Kidney epithelial cell (primary cell): ENCODE data around the gene PACRG. TPM values are rescaled to one million over a fixed set of nuclear protein-coding genes. Genes with fewer than 3 reads are reported as not detected.

ENCODE experiments used
- DNase-seq: peaks from one replicate; pipeline ENCODE4 v3.0.0-alpha.2; 2010; ENCODE audit warnings: low read depth
- H3K27me3 ChIP-seq: 2 replicates; pipeline ENCODE4 v1.6.0; 2011; ENCODE audit warnings: low read length; ENCODE audit not compliant: control insufficient read depth, insufficient read depth
- H3K36me3 ChIP-seq: 2 replicates; pipeline ENCODE4 v1.5.1; 2011; ENCODE audit warnings: low read length; ENCODE audit not compliant: control insufficient read depth, insufficient read depth
- H3K4me3 ChIP-seq: 2 replicates; pipeline ENCODE4 v1.5.1; 2011; ENCODE audit warnings: low read depth, mild to moderate bottlenecking, control low read depth, low read length
- total RNA-seq: library from RNA; depleted of rRNA; stranded (reverse); fragments of >200 nt; gene quantifications from 2 replicates; pipeline ENCODE4 v1.2.3, GENCODE V29; 2015
- TF ChIP-seq, protein P1 (sequence below): IDR thresholded peaks from 2 replicates; pipeline ENCODE4 v1.5.1; 2011; ENCODE audit warnings: mild to moderate bottlenecking, moderate library complexity, low read length, control low read depth, inconsistent platforms; ENCODE audit not compliant: insufficient read depth, poor library complexity, severe bottlenecking

PACRG gene
- total RNA-seq, 1 donor from 2014 or later: 0.29 TPM

DNA sequence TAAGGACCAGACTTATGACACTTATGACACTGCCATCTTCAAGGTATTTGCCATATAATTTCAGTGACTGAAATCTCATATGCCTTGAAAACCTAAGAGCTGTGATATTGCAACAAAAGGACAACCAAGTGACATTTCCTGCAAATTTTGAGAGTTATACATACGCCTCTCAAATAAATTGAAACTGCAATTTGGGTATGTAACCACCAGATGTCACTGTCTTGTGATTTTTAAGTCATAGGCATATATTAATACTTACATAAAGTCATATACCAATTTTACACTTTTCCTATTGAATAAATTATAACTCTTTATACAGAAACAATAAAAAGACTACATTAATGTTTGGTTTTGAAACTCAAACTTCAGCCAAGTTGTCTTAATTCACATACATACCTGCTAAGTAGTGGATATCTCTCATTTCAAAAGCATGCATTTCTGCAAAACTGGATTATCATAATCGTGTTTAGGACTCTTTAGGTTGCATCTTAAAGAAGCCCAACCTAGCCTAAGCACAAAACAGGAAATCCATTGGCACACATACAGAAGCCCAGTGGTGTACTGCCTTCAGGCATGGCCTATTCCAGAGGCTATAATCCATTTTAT lies 180.2 kb downstream of the PACRG start:
- Histone ChIP-seq H3K4me3 (no peak overlapping the region), H3K36me3 (no peaks in the 10 kb centered on the region), H3K27me3 (no peaks in the 10 kb centered on the region)
- DNase-seq: no peak
- TF ChIP-seq, protein P1, sequence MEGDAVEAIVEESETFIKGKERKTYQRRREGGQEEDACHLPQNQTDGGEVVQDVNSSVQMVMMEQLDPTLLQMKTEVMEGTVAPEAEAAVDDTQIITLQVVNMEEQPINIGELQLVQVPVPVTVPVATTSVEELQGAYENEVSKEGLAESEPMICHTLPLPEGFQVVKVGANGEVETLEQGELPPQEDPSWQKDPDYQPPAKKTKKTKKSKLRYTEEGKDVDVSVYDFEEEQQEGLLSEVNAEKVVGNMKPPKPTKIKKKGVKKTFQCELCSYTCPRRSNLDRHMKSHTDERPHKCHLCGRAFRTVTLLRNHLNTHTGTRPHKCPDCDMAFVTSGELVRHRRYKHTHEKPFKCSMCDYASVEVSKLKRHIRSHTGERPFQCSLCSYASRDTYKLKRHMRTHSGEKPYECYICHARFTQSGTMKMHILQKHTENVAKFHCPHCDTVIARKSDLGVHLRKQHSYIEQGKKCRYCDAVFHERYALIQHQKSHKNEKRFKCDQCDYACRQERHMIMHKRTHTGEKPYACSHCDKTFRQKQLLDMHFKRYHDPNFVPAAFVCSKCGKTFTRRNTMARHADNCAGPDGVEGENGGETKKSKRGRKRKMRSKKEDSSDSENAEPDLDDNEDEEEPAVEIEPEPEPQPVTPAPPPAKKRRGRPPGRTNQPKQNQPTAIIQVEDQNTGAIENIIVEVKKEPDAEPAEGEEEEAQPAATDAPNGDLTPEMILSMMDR: peak; percentile 17

DNA sequence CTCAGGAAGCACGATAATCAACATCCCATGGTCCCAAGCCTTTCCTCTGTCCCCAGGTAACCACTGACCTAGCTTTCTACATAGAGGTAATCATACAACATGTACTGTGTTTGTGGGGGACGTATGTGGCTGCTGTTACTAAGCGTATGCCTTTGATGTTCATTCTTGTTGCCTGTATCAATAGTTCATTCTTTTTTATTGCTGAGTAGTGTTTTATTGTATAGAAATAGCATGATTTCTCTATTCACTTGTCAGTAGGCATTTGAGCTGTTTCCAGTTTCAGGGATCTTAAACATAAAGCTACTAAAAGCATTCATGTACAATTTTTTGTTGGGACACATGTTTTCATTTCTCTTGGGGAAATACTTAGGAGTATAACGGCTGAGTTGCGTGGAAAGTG lies 185.4 kb downstream of the PACRG start:
- no peaks in the 10 kb centered on the region for H3K36me3 ChIP-seq
- TF ChIP-seq, protein P1: no peak
- no peak for DNase-seq
- H3K27me3 ChIP-seq: no peaks in the 10 kb centered on the region
- no peak overlapping the region for H3K4me3 ChIP-seq

DNA sequence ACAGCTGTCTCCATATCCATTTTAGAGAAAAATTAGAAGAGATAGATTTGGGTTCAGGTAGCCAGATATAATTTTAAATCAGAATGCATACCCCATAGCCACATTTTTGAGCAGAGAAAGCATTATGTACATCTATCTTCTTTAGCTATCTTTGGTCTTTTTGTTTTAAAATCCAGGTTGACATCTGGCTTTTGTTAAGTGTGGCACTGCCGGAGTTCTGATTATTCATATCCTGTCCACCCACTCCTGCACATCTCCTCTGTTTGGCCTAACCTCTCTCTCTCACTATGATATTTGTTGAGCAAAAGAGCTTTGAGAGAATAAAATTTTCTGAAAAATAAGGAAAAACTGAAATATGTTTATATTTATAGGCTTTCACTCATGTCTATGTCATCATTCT lies 189.7 kb downstream of the PACRG start:
- TF ChIP-seq, protein P1: no peak
- DNase-seq: no peak
- no peak overlapping the region for H3K4me3 ChIP-seq
- no peaks in the 10 kb centered on the region for H3K27me3 ChIP-seq
- no peaks in the 10 kb centered on the region for H3K36me3 ChIP-seq

DNA sequence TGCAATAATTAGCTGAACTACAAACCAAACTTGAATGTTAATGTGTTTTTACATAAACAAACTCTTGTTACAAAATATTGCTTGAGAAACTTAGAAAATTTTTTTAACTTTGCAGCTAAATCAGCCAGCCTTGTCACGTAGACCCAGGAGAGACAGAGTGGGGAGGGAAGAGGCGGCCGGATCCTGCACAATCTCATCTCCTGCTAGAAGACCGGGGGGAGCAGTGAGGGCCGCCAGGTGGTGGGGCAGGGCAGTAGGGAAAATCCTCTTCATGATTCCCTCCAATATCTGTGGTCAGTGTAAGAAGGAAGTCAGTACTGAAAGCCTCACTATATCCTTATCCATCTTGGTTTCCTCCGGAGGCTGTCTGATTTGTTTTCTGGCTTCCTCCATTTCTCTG lies 193.3 kb downstream of the PACRG start:
- no peaks in the 10 kb centered on the region for H3K27me3 ChIP-seq
- TF ChIP-seq, protein P1: no peak
- no peak for DNase-seq
- no peaks in the 10 kb centered on the region for H3K36me3 ChIP-seq
- no peak overlapping the region for H3K4me3 ChIP-seq

DNA sequence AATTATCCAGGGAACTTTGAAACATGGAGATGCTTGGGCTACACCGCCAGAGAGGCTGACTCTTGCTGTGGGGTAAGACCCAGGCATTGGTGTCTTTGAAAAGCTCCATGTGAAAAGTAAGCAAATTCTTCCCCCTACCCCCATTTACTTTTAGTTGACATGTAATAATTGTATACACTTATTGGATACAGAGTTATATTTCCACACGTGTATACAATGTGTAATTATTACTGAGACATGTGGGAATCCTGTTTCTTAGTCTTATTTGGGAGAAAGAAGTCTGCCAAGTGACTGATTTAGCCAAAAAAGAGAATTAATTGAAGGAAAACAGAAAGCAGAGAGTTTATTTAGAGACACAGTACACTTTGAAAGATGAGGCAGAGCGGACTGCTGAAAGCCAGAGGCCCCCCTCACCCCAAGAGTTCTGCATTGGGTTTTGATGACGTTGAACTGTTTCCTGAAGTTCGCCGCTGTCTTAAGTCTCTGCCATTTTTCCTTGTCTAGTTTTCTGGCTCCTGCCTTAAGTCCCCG lies 193.8 kb downstream of the PACRG start:
- no peak for DNase-seq
- Histone ChIP-seq H3K36me3 (no peaks in the 10 kb centered on the region), H3K4me3 (no peak overlapping the region), H3K27me3 (no peaks in the 10 kb centered on the region)
- TF ChIP-seq, protein P1: no peak
